ENCODE measurements around the gene HSF2BP. TPM values are rescaled to one million over a fixed set of nuclear protein-coding genes. Genes with fewer than 3 reads are reported as not detected.
A peak's percentile ranks its signal among the peaks of the same experiment; 100 is the strongest.

The HSF2BP gene
- total and polyA plus RNA-seq, 2 of the 8 experiments (the other 6 are each of a cell fraction or from before 2014, with no cell fraction given) = 0.51 to 0.93 TPM

DNA sequence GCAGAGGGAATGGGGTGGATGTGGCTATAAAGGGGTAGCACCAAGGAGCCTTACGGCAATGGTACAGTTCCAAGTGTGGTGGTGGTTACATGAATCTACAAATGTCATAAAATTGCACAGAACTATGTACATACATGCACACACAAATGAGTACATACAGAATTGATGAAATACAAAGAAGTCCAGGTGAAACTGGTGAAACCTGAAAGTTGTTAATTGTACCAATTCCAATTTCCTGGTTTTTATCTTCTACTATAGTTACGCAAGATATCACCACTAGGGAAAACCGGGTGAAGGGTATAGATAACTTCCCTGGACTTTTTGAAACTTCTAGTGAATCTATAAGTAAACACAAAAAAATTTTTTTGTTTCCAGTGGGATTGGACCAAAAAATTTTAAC is 18.9 kb downstream of the HSF2BP start:
- no peak overlapping the region for H3K4me3 ChIP-seq (ENCODE audit: extremely low read depth in 1 of 4, insufficient read depth in 2 of 4, low read depth in 3 of 4, low read length in 4 of 4)
- no peak overlapping the region for H2BK5ac ChIP-seq (ENCODE audit: low read depth, low read length)
- DNase-seq (ENCODE audit: low read depth in 1 of 2, low spot score in 2 of 2) = no peak
- no peak overlapping the region for H2AK5ac ChIP-seq (ENCODE audit: low read depth, low read length)
- POLR2A ChIA-PET (ENCODE audit: partially characterized antibody) = no interaction called here
- H3K14ac ChIP-seq (ENCODE audit: insufficient read length) = no peak overlapping the region
- no peak overlapping the region for H2BK15ac ChIP-seq (ENCODE audit: low read length)
- no peak overlapping the region for H2BK20ac ChIP-seq (ENCODE audit: low read length)
- H3K23ac ChIP-seq (ENCODE audit: insufficient read length) = no peak overlapping the region
- H3K9me3 ChIP-seq (ENCODE audit: insufficient read depth in 2 of 2, low read depth in 1 of 2, low read length in 1 of 2) = no peaks in the 10 kb centered on the region
- no peak overlapping the region for H3K9ac ChIP-seq (replicated peaks in 1 of 4; ENCODE audit: extremely low read depth in 1 of 4, low read depth in 3 of 4, low read length in 3 of 4)
- no peaks in the 10 kb centered on the region for H3K79me1 ChIP-seq (ENCODE audit: low read depth, low read length)
- H3K56ac ChIP-seq (replicated peaks; ENCODE audit: insufficient read length, low read depth, low read length) = no peak overlapping the region
- no peak overlapping the region for H3K4me2 ChIP-seq (ENCODE audit: insufficient read depth in 1 of 2, low read depth in 2 of 2, low read length in 2 of 2)
- no peaks in the 10 kb centered on the region for H3K79me2 ChIP-seq (ENCODE audit: control insufficient read depth in 1 of 2, insufficient read depth in 2 of 2, low read length in 2 of 2)
- no peak overlapping the region for H4K8ac ChIP-seq (ENCODE audit: extremely low read depth, insufficient read depth, low read length)
- H3K18ac ChIP-seq (ENCODE audit: extremely low read depth, low read length) = no peak overlapping the region
- no peak overlapping the region for H2BK120ac ChIP-seq (replicated peaks; ENCODE audit: low read depth, low read length)
- no peak overlapping the region for H4K91ac ChIP-seq (replicated peaks; ENCODE audit: insufficient read length, low read length)
- H2AFZ ChIP-seq (ENCODE audit: low read length) = no peak overlapping the region
- CTCF ChIA-PET (ENCODE audit: partially characterized antibody) = interaction anchor here (0.6 to 2.0 kb wide), 3 partner anchors 15 to 279 kb away, joined by 3 to 5 read pairs (median 3); no protein-coding TSS in a partner anchor
- no peak for TF ChIP-seq JUND (IDR thresholded peaks at IDR 0.05; ENCODE audit: low read length)
- peak; percentile 6; the same call in 1 of the 2 replicates for TF ChIP-seq CEBPB (IDR thresholded peaks at IDR 0.05; ENCODE audit: low read depth, low read length)
- H3K4ac ChIP-seq (replicated peaks; ENCODE audit: insufficient read length, low read depth, low read length) = no peak overlapping the region
- no peaks in the 10 kb centered on the region for H4K20me1 ChIP-seq (replicated peaks in 1 of 2; ENCODE audit: control insufficient read depth in 1 of 2, insufficient read depth in 2 of 2, low read length in 2 of 2)
- H3K4me1 ChIP-seq (replicated peaks in 1 of 4; ENCODE audit: control insufficient read depth in 3 of 4, insufficient read depth in 4 of 4, low read length in 3 of 4) = no peaks in the 10 kb centered on the region
- no peak overlapping the region for H2BK12ac ChIP-seq (ENCODE audit: low read depth, low read length)
- no peak overlapping the region for H3K27ac ChIP-seq (ENCODE audit: low read depth, low read length)
- H4K5ac ChIP-seq (ENCODE audit: insufficient read length, low read depth, low read length) = no peak overlapping the region
- FAIRE-seq = no peak
- no peaks in the 10 kb centered on the region for H3K36me3 ChIP-seq (ENCODE audit: control insufficient read depth in 2 of 4, insufficient read depth in 4 of 4, low read length in 3 of 4)
- no peaks in the 10 kb centered on the region for H3K27me3 ChIP-seq (replicated peaks in 1 of 4; ENCODE audit: control insufficient read depth in 3 of 4, extremely low read depth in 1 of 4, insufficient read depth in 3 of 4, low read length in 3 of 4)
- no peaks in the 10 kb centered on the region for H3K23me2 ChIP-seq (ENCODE audit: low read depth, low read length)
- WGBS, 2 experiments (ENCODE audit: extremely low coverage in 1 of 2, insufficient coverage in 1 of 2, insufficient read length in 1 of 2, insufficient replicate concordance in 2 of 2, low coverage in 1 of 2, low lambda C conversion rate in 2 of 2, missing lambda C conversion rate in 1 of 2) = 93% methylated on average over 3 of the region's 3 CpGs; no CpG with 5 or more reads in 1 of the 2 experiments
